K562 (cell line): ENCODE results near the gene OOEP. TPM values are rescaled to one million over a fixed set of nuclear protein-coding genes. Genes with fewer than 3 reads are reported as not detected.

Experiments
- ATAC-seq: fragments of 200-7000 bp; cut with Tn5 transposase; 3 replicates; pipeline ENCODE4 v1.9.1; 2020; ENCODE audit warnings: moderate library complexity
- BruUV-seq: library from RNA; stranded (reverse); fragments of 400-500 nt; replicated peaks from 2 replicates; lab custom pipeline; 2021; lab: Mats Ljungman, UMichigan
- CTCF ChIA-PET: fragments of 300-600 bp; formaldehyde crosslinking; extraction: SDS; loops from one replicate; lab custom pipeline; 2021; ENCODE audit warnings: low intra/inter-chr PET ratio; lab: Yijun Ruan, JAX
- POLR2A ChIA-PET: fragments of 300-600, 350-650 bp; sonication (Branson Sonifier 250); formaldehyde crosslinking; extraction: SDS; loops from one replicate; lab custom pipeline; 2021; ENCODE audit warnings: antibody characterized with exemption, inconsistent platforms; lab: Yijun Ruan, JAX
- DNase-seq, 4 experiments: peaks; one replicate each; pipeline versions ENCODE4 v3.0.0 to v3.0.0-alpha.2; 2011 to 2018; ENCODE audit warnings: low spot score in 3 of 4, mixed read lengths in 3 of 4; ENCODE audit errors: extremely low read depth in 1 of 4
- FAIRE-seq: peaks from 2 replicates; lab custom pipeline; 2011; peaks lifted over from hg19 to GRCh38; lab: Jason Lieb, UNC
- H2AFZ ChIP-seq: 2 replicates; pipeline ENCODE4 v1.6.0; 2011; ENCODE audit warnings: low read depth, low read length, control low read depth, inconsistent platforms
- H3K27ac ChIP-seq: fragments of 200-600 bp; 3 replicates; pipeline ENCODE4 v1.8.0; 2011; ENCODE audit warnings: low read depth, mild to moderate bottlenecking, control low read depth, inconsistent platforms, low read length, moderate library complexity, mixed read lengths; ENCODE audit errors: extremely low read depth
- H3K27me3 ChIP-seq, 2 experiments: fragments of 300-600 bp in 1 of 2; 2 replicates in 1 of 2; 3 replicates in 1 of 2; pipeline versions ENCODE4 v1.6.0 to v1.8.0; 2011; ENCODE audit warnings: inconsistent platforms in 2 of 2, low read length in 2 of 2, mild to moderate bottlenecking in 1 of 2, mixed read lengths in 1 of 2, moderate library complexity in 1 of 2; ENCODE audit not compliant: control insufficient read depth in 2 of 2, insufficient read depth in 2 of 2
- H3K36me3 ChIP-seq: fragments of 300-600 bp; 3 replicates; pipeline ENCODE4 v1.8.0; 2011; ENCODE audit warnings: mild to moderate bottlenecking, low read length, inconsistent platforms; ENCODE audit not compliant: control insufficient read depth, insufficient read depth
- H3K4me1 ChIP-seq, 2 experiments: fragments of 200-600 bp in 1 of 2; replicated peaks in 1 of 2; 2 replicates in 1 of 2; 3 replicates in 1 of 2; pipeline versions ENCODE4 v1.5.1 to v1.8.0; 2011; ENCODE audit warnings: inconsistent platforms in 2 of 2, low read length in 2 of 2, mild to moderate bottlenecking in 1 of 2, mixed read lengths in 1 of 2, moderate library complexity in 1 of 2; ENCODE audit not compliant: control insufficient read depth in 2 of 2, insufficient read depth in 2 of 2
- H3K4me2 ChIP-seq: 2 replicates; pipeline ENCODE4 v1.6.1; 2011; ENCODE audit warnings: low read length, control low read depth, inconsistent platforms, mixed read lengths; ENCODE audit not compliant: insufficient read depth
- H3K4me3 ChIP-seq: fragments of 200-600 bp; sonication (generic), shearing (Covaris generic); 2 replicates; pipeline ENCODE4 v1.5.1; 2016; ENCODE audit warnings: control low read depth, inconsistent platforms
- H3K79me2 ChIP-seq: fragments of 200-600 bp; 3 replicates; pipeline ENCODE4 v1.8.0; 2011; ENCODE audit warnings: low read length, inconsistent platforms; ENCODE audit not compliant: control insufficient read depth, insufficient read depth
- H3K9ac ChIP-seq, 2 experiments: 2 replicates each; pipeline versions ENCODE4 v1.6.0 to v1.6.1; 2011; ENCODE audit warnings: low read depth in 2 of 2, low read length in 2 of 2, control low read depth in 1 of 2, inconsistent platforms in 1 of 2, mild to moderate bottlenecking in 1 of 2, mixed read lengths in 1 of 2; ENCODE audit not compliant: insufficient read depth in 1 of 2
- H3K9me1 ChIP-seq: one replicate; pipeline ENCODE4 v1.6.0; 2011; ENCODE audit warnings: inconsistent platforms, mild to moderate bottlenecking, low read length, moderate library complexity; ENCODE audit not compliant: control insufficient read depth, insufficient read depth
- H3K9me3 ChIP-seq: replicated peaks from 2 replicates; pipeline ENCODE4 v1.5.1; 2011; ENCODE audit warnings: low read depth, low read length, inconsistent platforms; ENCODE audit not compliant: control insufficient read depth, insufficient read depth
- H4K20me1 ChIP-seq: replicated peaks from 2 replicates; pipeline ENCODE4 v1.6.1; 2011; ENCODE audit warnings: low read length, inconsistent platforms, mixed read lengths; ENCODE audit not compliant: control insufficient read depth, insufficient read depth
- CBX1 ChIP-seq: sonication (generic); IDR thresholded peaks from 2 replicates; pipeline ENCODE4 v1.6.1; 2016; ENCODE audit warnings: antibody characterized with exemption, low read depth, mild to moderate bottlenecking
- MEF2A ChIP-seq: IDR thresholded peaks from 2 replicates; pipeline ENCODE4 v1.6.1; 2011; ENCODE audit warnings: low read depth, mild to moderate bottlenecking, low read length, moderate library complexity; ENCODE audit not compliant: control insufficient read depth
- ZNF124 ChIP-seq: sonication (generic); formaldehyde crosslinking; IDR thresholded peaks from 2 replicates; pipeline ENCODE4 v1.8.1; 2022; ENCODE audit warnings: missing genetic modification reagents
- WGBS: fragments of 100-300 bp; shearing (Covaris generic); methylation state at CpG from one replicate; pipeline ENCODE4 v1.1.6; 2016; ENCODE audit warnings: low coverage, mixed read lengths; ENCODE audit not compliant: insufficient coverage; ENCODE audit errors: missing lambda C conversion rate; 5-methylcytosine and 5-hydroxymethylcytosine counted together
- in situ Hi-C: fragments of 300-500 bp; cut with MboI; formaldehyde crosslinking; loops from 4 replicates; pipeline ENCODE4 v1.15.0; 2018; ENCODE audit warnings: inconsistent platforms, mixed read lengths
- intact Hi-C: fragments of 100-400 bp; cut with micrococcal nuclease; formaldehyde crosslinking; loops from 2 replicates; pipeline ENCODE4 v1.14.2; 2022
- polyA plus RNA-seq, 8 experiments: library from polyadenylated mRNA; depleted of rRNA in 4 of 8; stranded (reverse) in 5 of 8; unstranded in 3 of 8; fragments of >200 nt; fragmentation: Nextera tagmentation in 2 of 8; fragmentation: Illumina TruSeq in 1 of 8; extraction: Ambion mirVana in 2 of 8; extraction: Trizol in 1 of 8; gene quantifications; 2 replicates each; pipeline versions ENCODE4 v1.2.1 to v1.2.3, GENCODE V29; 2011 to 2014; ENCODE audit warnings: inconsistent platforms in 1 of 8, missing spikeins in 1 of 8
- total RNA-seq, 7 experiments: library from RNA; depleted of rRNA in 6 of 7; stranded (reverse); fragments of >200 nt in 6 of 7; fragmentation: Illumina TruSeq in 2 of 7; extraction: Trizol in 2 of 7; gene quantifications; 2 replicates each; pipeline versions ENCODE4 v1.2.1 to v1.2.3, GENCODE V29; 2011 to 2021; ENCODE audit warnings: low replicate concordance in 1 of 7
- TF ChIP-seq, protein P1 (sequence below): fragments of 200-800 bp; sonication (Bioruptor generic); IDR thresholded peaks from 2 replicates; pipeline ENCODE4 v1.6.1; 2017; ENCODE audit warnings: missing genetic modification characterization, missing compliant biosample characterization
- TF ChIP-seq, protein P2 (sequence below), 3 experiments: fragments of 200-800 bp in 1 of 3; sonication (Bioruptor generic) in 1 of 3; sonication (generic) in 1 of 3; formaldehyde crosslinking in 1 of 3; IDR thresholded peaks; 2 replicates each; pipeline versions ENCODE4 v1.6.1 to v1.8.0; 2016 to 2022; ENCODE audit warnings: mild to moderate bottlenecking in 2 of 3, missing compliant biosample characterization in 2 of 3, missing genetic modification characterization in 2 of 3, missing genetic modification reagents in 1 of 3
- TF ChIP-seq, protein P3 (sequence below): fragments of 450-650 bp; formaldehyde crosslinking; IDR thresholded peaks from 2 replicates; pipeline ENCODE4 v1.4.0; 2022; ENCODE audit warnings: missing genetic modification characterization
- TF ChIP-seq, protein P4 (sequence below): fragments of 450-650 bp; formaldehyde crosslinking; IDR thresholded peaks from 2 replicates; pipeline ENCODE4 v1.4.0; 2020; ENCODE audit warnings: mild to moderate bottlenecking, moderate library complexity

The OOEP gene
- total and polyA plus RNA-seq, 9 of the 15 experiments (the other 6 are each of a cell fraction or from before 2014, with no cell fraction given) = not detected

DNA sequence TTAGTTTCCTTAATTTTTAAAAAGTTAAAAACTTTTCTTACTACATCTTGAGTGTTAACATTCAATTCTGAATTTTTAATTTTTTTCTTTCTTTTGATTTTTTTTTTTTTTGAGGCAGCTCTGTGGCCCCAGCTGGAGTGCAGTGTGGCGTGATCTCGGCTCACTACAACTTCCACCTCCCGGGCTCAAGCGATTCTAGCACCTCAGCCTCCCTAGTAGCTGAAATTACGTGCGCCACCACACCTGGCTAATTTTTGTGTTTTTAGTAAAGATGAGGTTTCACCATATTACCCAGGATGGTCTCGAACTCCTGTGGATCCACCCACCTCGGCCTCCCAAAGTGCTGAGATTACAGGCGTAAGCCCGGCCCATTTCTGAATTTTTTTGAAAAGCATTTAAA lies 26.2 kb upstream of the OOEP start (continued):
- TF ChIP-seq, protein P1, sequence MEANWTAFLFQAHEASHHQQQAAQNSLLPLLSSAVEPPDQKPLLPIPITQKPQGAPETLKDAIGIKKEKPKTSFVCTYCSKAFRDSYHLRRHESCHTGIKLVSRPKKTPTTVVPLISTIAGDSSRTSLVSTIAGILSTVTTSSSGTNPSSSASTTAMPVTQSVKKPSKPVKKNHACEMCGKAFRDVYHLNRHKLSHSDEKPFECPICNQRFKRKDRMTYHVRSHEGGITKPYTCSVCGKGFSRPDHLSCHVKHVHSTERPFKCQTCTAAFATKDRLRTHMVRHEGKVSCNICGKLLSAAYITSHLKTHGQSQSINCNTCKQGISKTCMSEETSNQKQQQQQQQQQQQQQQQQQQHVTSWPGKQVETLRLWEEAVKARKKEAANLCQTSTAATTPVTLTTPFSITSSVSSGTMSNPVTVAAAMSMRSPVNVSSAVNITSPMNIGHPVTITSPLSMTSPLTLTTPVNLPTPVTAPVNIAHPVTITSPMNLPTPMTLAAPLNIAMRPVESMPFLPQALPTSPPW (CRISPR knock-in tag) = no peak
- TF ChIP-seq, all 486 proteins: peak for 0

DNA sequence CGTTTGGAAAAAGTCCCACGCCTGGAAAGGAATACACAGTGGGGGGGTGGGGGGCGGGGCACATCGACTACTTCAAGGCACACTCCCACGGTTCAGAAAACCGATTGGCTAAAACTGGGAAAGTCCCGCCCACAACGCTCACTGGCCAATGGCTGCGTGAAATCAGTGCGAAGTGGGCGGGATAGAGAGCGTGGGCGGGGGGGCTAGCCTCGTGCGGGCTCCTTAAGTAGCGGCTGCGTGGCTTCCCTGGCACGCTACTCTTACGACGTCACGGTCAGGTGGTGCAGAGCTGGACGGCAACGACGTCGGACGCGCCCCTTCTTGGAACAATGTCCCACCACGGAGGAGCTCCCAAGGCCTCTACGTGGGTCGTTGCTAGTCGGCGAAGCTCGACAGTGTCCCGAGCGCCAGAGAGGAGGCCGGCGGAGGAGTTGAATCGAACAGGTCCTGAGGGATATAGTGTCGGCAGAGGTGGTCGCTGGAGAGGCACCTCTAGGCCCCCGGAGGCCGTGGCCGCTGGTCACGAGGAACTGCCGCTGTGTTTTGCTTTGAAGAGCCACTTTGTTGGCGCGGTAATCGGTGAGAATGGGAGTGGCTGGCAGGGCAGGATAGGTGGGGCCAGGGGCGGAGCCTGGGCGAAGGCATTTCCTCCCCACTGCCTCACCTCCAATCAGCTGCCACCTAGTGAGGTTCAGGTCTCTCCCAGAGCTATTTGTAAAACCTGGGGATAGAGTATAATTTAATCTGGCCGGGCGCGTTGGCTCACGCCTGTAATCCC lies 25.1 kb upstream of the OOEP start, which contains the start of gene DDX43:
DDX43 (plus strand) TSS at position 252 of the 778 bp plus-strand sequence; CDS start at position 330, 78 bp downstream.
- in situ Hi-C loops = no loop called here
- BruUV-seq = no TSS peak
- POLR2A ChIA-PET = interaction anchor here (0.6 kb wide), 1 partner anchor 47 kb away, joined by 3 read pairs; no protein-coding TSS in a partner anchor
- no peak for DNase-seq
- Histone ChIP-seq H4K20me1 (no peaks in the 10 kb centered on the region), H3K4me3 (no peak within 1 kb of the TSS), H3K9me1 (no peaks in the 10 kb centered on the region), H3K4me1 (peaks cover 4 to 7% of the 10 kb centered on the region in 2 experiments), H3K9me3 (no peaks in the 10 kb centered on the region; the same call in 1 of the 2 replicates)
- no peak for ATAC-seq
- no peak for FAIRE-seq
- TF ChIP-seq, protein P2, sequence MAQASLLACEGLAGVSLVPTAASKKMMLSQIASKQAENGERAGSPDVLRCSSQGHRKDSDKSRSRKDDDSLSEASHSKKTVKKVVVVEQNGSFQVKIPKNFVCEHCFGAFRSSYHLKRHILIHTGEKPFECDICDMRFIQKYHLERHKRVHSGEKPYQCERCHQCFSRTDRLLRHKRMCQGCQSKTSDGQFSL (CRISPR knock-in tag; IDR thresholded peaks at IDR 0.05) = peak; percentile 51; the same call in 1 of the 2 replicates
- TF ChIP-seq, protein P2 (tag; IDR thresholded peaks at IDR 0.05) = no peak
- TF ChIP-seq MEF2A (no peak), ZNF124 (CRISPR knock-in tag) (no peak), CBX1 (peak; percentile 36; the same call in 1 of the 2 replicates)
- TF ChIP-seq, protein P3, sequence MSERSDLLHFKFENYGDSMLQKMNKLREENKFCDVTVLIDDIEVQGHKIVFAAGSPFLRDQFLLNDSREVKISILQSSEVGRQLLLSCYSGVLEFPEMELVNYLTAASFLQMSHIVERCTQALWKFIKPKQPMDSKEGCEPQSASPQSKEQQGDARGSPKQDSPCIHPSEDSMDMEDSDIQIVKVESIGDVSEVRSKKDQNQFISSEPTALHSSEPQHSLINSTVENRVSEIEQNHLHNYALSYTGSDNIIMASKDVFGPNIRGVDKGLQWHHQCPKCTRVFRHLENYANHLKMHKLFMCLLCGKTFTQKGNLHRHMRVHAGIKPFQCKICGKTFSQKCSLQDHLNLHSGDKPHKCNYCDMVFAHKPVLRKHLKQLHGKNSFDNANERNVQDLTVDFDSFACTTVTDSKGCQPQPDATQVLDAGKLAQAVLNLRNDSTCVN (CRISPR knock-in tag) = no peak
- TF ChIP-seq, protein P4, sequence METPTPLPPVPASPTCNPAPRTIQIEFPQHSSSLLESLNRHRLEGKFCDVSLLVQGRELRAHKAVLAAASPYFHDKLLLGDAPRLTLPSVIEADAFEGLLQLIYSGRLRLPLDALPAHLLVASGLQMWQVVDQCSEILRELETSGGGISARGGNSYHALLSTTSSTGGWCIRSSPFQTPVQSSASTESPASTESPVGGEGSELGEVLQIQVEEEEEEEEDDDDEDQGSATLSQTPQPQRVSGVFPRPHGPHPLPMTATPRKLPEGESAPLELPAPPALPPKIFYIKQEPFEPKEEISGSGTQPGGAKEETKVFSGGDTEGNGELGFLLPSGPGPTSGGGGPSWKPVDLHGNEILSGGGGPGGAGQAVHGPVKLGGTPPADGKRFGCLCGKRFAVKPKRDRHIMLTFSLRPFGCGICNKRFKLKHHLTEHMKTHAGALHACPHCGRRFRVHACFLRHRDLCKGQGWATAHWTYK = no peak
- TF ChIP-seq, all 486 proteins: peak for 2
- intact Hi-C loops = no loop called here
- Histone ChIP-seq H3K9ac (no peak within 1 kb of the TSS), H3K36me3 (no peaks in the 10 kb centered on the region), H3K27ac (no peak within 1 kb of the TSS), H3K27me3 (no peaks in the 10 kb centered on the region), H2AFZ (no peak within 1 kb of the TSS), H3K4me2 (no peak within 1 kb of the TSS), H3K79me2 (no peaks in the 10 kb centered on the region)
- CTCF ChIA-PET = no interaction called here
- 88% methylated on average over 24 of the region's 54 CpGs for WGBS
